NCI-H1105 treated with DMSO at 0.1 percent for 48 hours (cell line): ENCODE data around the gene PTPN7.

Experiments used
- DNase-seq: peaks from one replicate; lab custom pipeline; 2025; lab: John Stamatoyannopoulos, UW

PTPN7 gene

DNA sequence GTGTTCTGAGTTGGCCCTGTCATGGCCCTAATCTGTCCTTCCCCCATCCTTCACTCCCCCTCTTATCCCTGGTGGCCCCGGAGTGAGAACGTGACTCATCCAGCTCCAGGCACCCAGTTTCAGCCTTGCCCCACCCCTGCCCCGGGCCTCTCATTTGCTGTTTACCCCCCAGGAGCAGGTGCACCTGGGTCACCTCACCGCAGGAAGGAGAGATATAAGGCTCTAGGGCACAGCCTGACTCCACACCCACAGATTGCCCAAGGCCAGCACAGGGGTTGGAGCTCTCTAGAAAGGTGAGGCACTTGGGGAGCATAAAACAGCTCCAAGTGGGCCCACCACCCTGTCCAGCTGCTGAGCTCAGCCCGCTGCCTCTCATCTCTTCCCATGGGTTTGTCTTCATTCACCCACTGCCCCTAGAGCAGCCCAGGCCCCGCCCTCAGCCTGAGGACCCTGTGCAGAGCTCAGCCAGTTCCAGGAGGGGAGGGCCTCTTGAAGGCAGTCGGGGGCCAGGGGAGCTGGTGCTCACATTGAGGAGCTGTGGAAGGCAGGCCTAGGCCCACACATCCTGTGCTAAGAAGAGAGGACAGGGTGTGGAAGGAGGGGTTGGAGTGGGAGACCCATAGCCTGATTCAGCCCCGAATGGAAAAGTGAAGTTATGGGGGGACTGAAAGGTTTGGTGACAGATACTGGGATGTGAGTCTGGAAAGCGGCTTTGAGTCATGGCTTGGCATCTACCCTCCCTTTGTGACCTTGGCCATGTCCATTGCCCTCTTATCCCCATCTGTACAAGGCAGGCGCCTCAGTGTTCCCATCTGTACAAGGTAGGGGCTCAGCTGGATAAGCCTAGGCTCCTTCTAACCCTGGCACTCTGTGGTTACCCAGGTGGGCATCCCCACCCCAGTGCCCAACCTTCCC lies 53.8 kb downstream of the PTPN7 start:
- DNase-seq: peak; percentile 22

- no peak for DNase-seq
Measured at GRCh38 chr1:202105571-202106339, 54.6 kb downstream of the PTPN7 start.

- DNase-seq: no peak
Measured at GRCh38 chr1:202104073-202104472, 56.3 kb downstream of the PTPN7 start.

GRCh38 chr1:202101184-202101583 lies 59.2 kb downstream of the PTPN7 start:
- no peak for DNase-seq
